K562 (cell line): ENCODE results near the gene CNOT1. TPM values are rescaled to one million over a fixed set of nuclear protein-coding genes. Genes with fewer than 3 reads are reported as not detected.

Experiments
- ATAC-seq: fragments of 200-7000 bp; cut with Tn5 transposase; 3 replicates; pipeline ENCODE4 v1.9.1; 2020; ENCODE audit warnings: moderate library complexity
- BruUV-seq: library from RNA; stranded (reverse); fragments of 400-500 nt; replicated peaks from 2 replicates; lab custom pipeline; 2021; lab: Mats Ljungman, UMichigan
- CTCF ChIA-PET: fragments of 300-600 bp; formaldehyde crosslinking; extraction: SDS; loops from one replicate; lab custom pipeline; 2021; ENCODE audit warnings: low intra/inter-chr PET ratio; lab: Yijun Ruan, JAX
- POLR2A ChIA-PET: fragments of 300-600, 350-650 bp; sonication (Branson Sonifier 250); formaldehyde crosslinking; extraction: SDS; loops from one replicate; lab custom pipeline; 2021; ENCODE audit warnings: antibody characterized with exemption, inconsistent platforms; lab: Yijun Ruan, JAX
- DNase-seq, 4 experiments: peaks; one replicate each; pipeline versions ENCODE4 v3.0.0 to v3.0.0-alpha.2; 2011 to 2018; ENCODE audit warnings: low spot score in 3 of 4, mixed read lengths in 3 of 4; ENCODE audit errors: extremely low read depth in 1 of 4
- FAIRE-seq: peaks from 2 replicates; lab custom pipeline; 2011; peaks lifted over from hg19 to GRCh38; lab: Jason Lieb, UNC
- H2AFZ ChIP-seq: 2 replicates; pipeline ENCODE4 v1.6.0; 2011; ENCODE audit warnings: low read depth, low read length, control low read depth, inconsistent platforms
- H3K27ac ChIP-seq: fragments of 200-600 bp; 3 replicates; pipeline ENCODE4 v1.8.0; 2011; ENCODE audit warnings: low read depth, mild to moderate bottlenecking, control low read depth, inconsistent platforms, low read length, moderate library complexity, mixed read lengths; ENCODE audit errors: extremely low read depth
- H3K27me3 ChIP-seq, 2 experiments: fragments of 300-600 bp in 1 of 2; 2 replicates in 1 of 2; 3 replicates in 1 of 2; pipeline versions ENCODE4 v1.6.0 to v1.8.0; 2011; ENCODE audit warnings: inconsistent platforms in 2 of 2, low read length in 2 of 2, mild to moderate bottlenecking in 1 of 2, mixed read lengths in 1 of 2, moderate library complexity in 1 of 2; ENCODE audit not compliant: control insufficient read depth in 2 of 2, insufficient read depth in 2 of 2
- H3K36me3 ChIP-seq: fragments of 300-600 bp; 3 replicates; pipeline ENCODE4 v1.8.0; 2011; ENCODE audit warnings: mild to moderate bottlenecking, low read length, inconsistent platforms; ENCODE audit not compliant: control insufficient read depth, insufficient read depth
- H3K4me1 ChIP-seq, 2 experiments: fragments of 200-600 bp in 1 of 2; replicated peaks in 1 of 2; 2 replicates in 1 of 2; 3 replicates in 1 of 2; pipeline versions ENCODE4 v1.5.1 to v1.8.0; 2011; ENCODE audit warnings: inconsistent platforms in 2 of 2, low read length in 2 of 2, mild to moderate bottlenecking in 1 of 2, mixed read lengths in 1 of 2, moderate library complexity in 1 of 2; ENCODE audit not compliant: control insufficient read depth in 2 of 2, insufficient read depth in 2 of 2
- H3K4me2 ChIP-seq: 2 replicates; pipeline ENCODE4 v1.6.1; 2011; ENCODE audit warnings: low read length, control low read depth, inconsistent platforms, mixed read lengths; ENCODE audit not compliant: insufficient read depth
- H3K4me3 ChIP-seq: fragments of 200-600 bp; sonication (generic), shearing (Covaris generic); 2 replicates; pipeline ENCODE4 v1.5.1; 2016; ENCODE audit warnings: control low read depth, inconsistent platforms
- H3K79me2 ChIP-seq: fragments of 200-600 bp; 3 replicates; pipeline ENCODE4 v1.8.0; 2011; ENCODE audit warnings: low read length, inconsistent platforms; ENCODE audit not compliant: control insufficient read depth, insufficient read depth
- H3K9ac ChIP-seq, 2 experiments: 2 replicates each; pipeline versions ENCODE4 v1.6.0 to v1.6.1; 2011; ENCODE audit warnings: low read depth in 2 of 2, low read length in 2 of 2, control low read depth in 1 of 2, inconsistent platforms in 1 of 2, mild to moderate bottlenecking in 1 of 2, mixed read lengths in 1 of 2; ENCODE audit not compliant: insufficient read depth in 1 of 2
- H3K9me1 ChIP-seq: one replicate; pipeline ENCODE4 v1.6.0; 2011; ENCODE audit warnings: inconsistent platforms, mild to moderate bottlenecking, low read length, moderate library complexity; ENCODE audit not compliant: control insufficient read depth, insufficient read depth
- H3K9me3 ChIP-seq: replicated peaks from 2 replicates; pipeline ENCODE4 v1.5.1; 2011; ENCODE audit warnings: low read depth, low read length, inconsistent platforms; ENCODE audit not compliant: control insufficient read depth, insufficient read depth
- H4K20me1 ChIP-seq: replicated peaks from 2 replicates; pipeline ENCODE4 v1.6.1; 2011; ENCODE audit warnings: low read length, inconsistent platforms, mixed read lengths; ENCODE audit not compliant: control insufficient read depth, insufficient read depth
- ASH1L ChIP-seq: fragments of 450-650 bp; IDR thresholded peaks from 2 replicates; pipeline ENCODE4 v1.6.1; 2018; ENCODE audit warnings: borderline replicate concordance, mild to moderate bottlenecking, low read depth; ENCODE audit not compliant: partially characterized antibody
- ELF4 ChIP-seq: fragments of 450-650 bp; formaldehyde crosslinking; IDR thresholded peaks from 2 replicates; pipeline ENCODE4 v1.4.0; 2022; ENCODE audit warnings: missing genetic modification characterization
- KLF16 ChIP-seq: IDR thresholded peaks from 2 replicates; pipeline ENCODE4 v1.6.1; 2016; ENCODE audit warnings: antibody characterized with exemption
- LEF1 ChIP-seq: fragments of 450-650 bp; IDR thresholded peaks from 2 replicates; pipeline ENCODE4 v1.6.1; 2016; ENCODE audit warnings: mild to moderate bottlenecking
- NFXL1 ChIP-seq: fragments of 450-650 bp; formaldehyde crosslinking; IDR thresholded peaks from 2 replicates; pipeline ENCODE4 v1.4.0; 2021; ENCODE audit warnings: mild to moderate bottlenecking
- POLR2H ChIP-seq: IDR thresholded peaks from 2 replicates; pipeline ENCODE4 v1.6.1; 2016; ENCODE audit warnings: missing genetic modification characterization, low read depth, mild to moderate bottlenecking, control low read depth, missing compliant biosample characterization, moderate library complexity
- RFX1 ChIP-seq: fragments of 450-650 bp; IDR thresholded peaks from 2 replicates; pipeline ENCODE4 v1.6.1; 2016; ENCODE audit warnings: mild to moderate bottlenecking, moderate library complexity
- SP1 ChIP-seq: sonication (generic); formaldehyde crosslinking; IDR thresholded peaks from 2 replicates; pipeline ENCODE4 v1.8.1; 2022; ENCODE audit warnings: mild to moderate bottlenecking, missing genetic modification reagents
- ZBTB49 ChIP-seq: sonication (generic); formaldehyde crosslinking; IDR thresholded peaks from 2 replicates; pipeline ENCODE4 v1.8.0; 2022; ENCODE audit warnings: missing genetic modification reagents, mild to moderate bottlenecking, borderline replicate concordance
- ZNF75A ChIP-seq: fragments of 450-650 bp; formaldehyde crosslinking; IDR thresholded peaks from 2 replicates; pipeline ENCODE4 v1.4.0; 2020; ENCODE audit warnings: mild to moderate bottlenecking
- in situ Hi-C: fragments of 300-500 bp; cut with MboI; formaldehyde crosslinking; loops from 4 replicates; pipeline ENCODE4 v1.15.0; 2018; ENCODE audit warnings: inconsistent platforms, mixed read lengths
- intact Hi-C: fragments of 100-400 bp; cut with micrococcal nuclease; formaldehyde crosslinking; loops from 2 replicates; pipeline ENCODE4 v1.14.2; 2022
- polyA plus RNA-seq, 8 experiments: library from polyadenylated mRNA; depleted of rRNA in 4 of 8; stranded (reverse) in 5 of 8; unstranded in 3 of 8; fragments of >200 nt; fragmentation: Nextera tagmentation in 2 of 8; fragmentation: Illumina TruSeq in 1 of 8; extraction: Ambion mirVana in 2 of 8; extraction: Trizol in 1 of 8; gene quantifications; 2 replicates each; pipeline versions ENCODE4 v1.2.1 to v1.2.3, GENCODE V29; 2011 to 2014; ENCODE audit warnings: inconsistent platforms in 1 of 8, missing spikeins in 1 of 8
- total RNA-seq, 7 experiments: library from RNA; depleted of rRNA in 6 of 7; stranded (reverse); fragments of >200 nt in 6 of 7; fragmentation: Illumina TruSeq in 2 of 7; extraction: Trizol in 2 of 7; gene quantifications; 2 replicates each; pipeline versions ENCODE4 v1.2.1 to v1.2.3, GENCODE V29; 2011 to 2021; ENCODE audit warnings: low replicate concordance in 1 of 7
- TF ChIP-seq, protein P1 (sequence below): fragments of 450-650 bp; formaldehyde crosslinking; conservative IDR thresholded peaks from 2 replicates; pipeline ENCODE4 v1.4.0; 2022; ENCODE audit warnings: mild to moderate bottlenecking, missing genetic modification characterization

The CNOT1 gene
- total and polyA plus RNA-seq, 9 of the 15 experiments (the other 6 are each of a cell fraction or from before 2014, with no cell fraction given), result 110 to 270 (median 220) TPM

- BruUV-seq, result no TSS peak
- Histone ChIP-seq H3K4me3 (no peak overlapping the region), H3K79me2 (no peaks in the 10 kb centered on the region), H2AFZ (no peak overlapping the region), H3K27me3 (no peaks in the 10 kb centered on the region), H3K9me3 (no peaks in the 10 kb centered on the region), H3K9ac (no peak overlapping the region), H3K27ac (no peak overlapping the region), H3K4me2 (no peak overlapping the region), H3K36me3 (peaks cover 4% of the 10 kb centered on the region; the same call in 1 of the 3 replicates), H4K20me1 (no peaks in the 10 kb centered on the region), H3K4me1 (no peaks in the 10 kb centered on the region; a peak in 1 of 5 replicates), H3K9me1 (no peaks in the 10 kb centered on the region)
- no peak for FAIRE-seq
- in situ Hi-C loops (no loop called here), intact Hi-C loops (no loop called here)
- TF ChIP-seq SP1 (CRISPR knock-in tag) (no peak), ZNF75A (no peak), NFXL1 (no peak), KLF16 (no peak), ELF4 (CRISPR knock-in tag) (no peak), RFX1 (no peak), LEF1 (no peak), ASH1L (no peak), POLR2H (tag) (no peak), ZBTB49 (CRISPR knock-in tag) (no peak)
- TF ChIP-seq, protein P1, sequence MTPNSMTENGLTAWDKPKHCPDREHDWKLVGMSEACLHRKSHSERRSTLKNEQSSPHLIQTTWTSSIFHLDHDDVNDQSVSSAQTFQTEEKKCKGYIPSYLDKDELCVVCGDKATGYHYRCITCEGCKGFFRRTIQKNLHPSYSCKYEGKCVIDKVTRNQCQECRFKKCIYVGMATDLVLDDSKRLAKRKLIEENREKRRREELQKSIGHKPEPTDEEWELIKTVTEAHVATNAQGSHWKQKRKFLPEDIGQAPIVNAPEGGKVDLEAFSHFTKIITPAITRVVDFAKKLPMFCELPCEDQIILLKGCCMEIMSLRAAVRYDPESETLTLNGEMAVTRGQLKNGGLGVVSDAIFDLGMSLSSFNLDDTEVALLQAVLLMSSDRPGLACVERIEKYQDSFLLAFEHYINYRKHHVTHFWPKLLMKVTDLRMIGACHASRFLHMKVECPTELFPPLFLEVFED, result no peak
- no peak for ATAC-seq
- ChIA-PET CTCF (no interaction called here), POLR2A (no interaction called here)
- DNase-seq, result peak in 2 of 4 experiments; percentile 6 to 7
Measured at GRCh38 chr16:58670177-58670576, 40.6 kb upstream of the CNOT1 start.
